RPMI7951 (cell line): ENCODE measurements around the gene ANXA6. TPM values are rescaled to one million over a fixed set of nuclear protein-coding genes. Genes with fewer than 3 reads are reported as not detected.

Experiments
- DNase-seq: peaks from one replicate; pipeline ENCODE4 v3.0.0-alpha.2; 2012; ENCODE audit warnings: low read depth
- total RNA-seq: library from RNA; depleted of rRNA; stranded (reverse); fragments of >200 nt; shearing (Covaris generic); gene quantifications from 2 replicates; pipeline ENCODE4 v1.2.3, GENCODE V29; 2014

Gene ANXA6
- total RNA-seq, 1 experiment from 2014 or later = 273 TPM

DNA sequence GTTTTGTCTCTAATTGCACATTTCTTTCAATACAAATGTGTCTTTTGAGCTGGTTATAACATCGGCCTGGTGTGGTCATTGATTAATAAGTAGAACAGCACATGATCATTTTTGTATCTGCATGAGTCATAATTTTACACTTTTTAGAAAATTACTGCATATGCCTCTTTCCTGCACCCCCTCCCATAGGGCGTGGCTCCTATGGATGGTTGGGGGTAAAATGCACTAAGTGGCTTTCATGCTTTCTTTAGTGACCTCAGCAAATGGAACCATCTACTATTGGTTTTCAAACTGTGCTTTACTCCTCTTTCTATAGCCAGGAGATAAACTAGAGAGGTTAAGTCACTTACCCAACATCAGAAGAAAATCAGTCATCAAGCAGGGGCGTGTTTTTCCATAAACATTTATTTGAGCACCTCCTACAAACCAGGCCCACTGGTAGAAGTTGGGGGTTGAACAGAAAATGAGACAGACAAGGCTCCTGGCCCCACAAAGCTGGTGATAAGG lies 3.8 kb downstream of the ANXA6 start:
- DNase-seq = no peak

DNA sequence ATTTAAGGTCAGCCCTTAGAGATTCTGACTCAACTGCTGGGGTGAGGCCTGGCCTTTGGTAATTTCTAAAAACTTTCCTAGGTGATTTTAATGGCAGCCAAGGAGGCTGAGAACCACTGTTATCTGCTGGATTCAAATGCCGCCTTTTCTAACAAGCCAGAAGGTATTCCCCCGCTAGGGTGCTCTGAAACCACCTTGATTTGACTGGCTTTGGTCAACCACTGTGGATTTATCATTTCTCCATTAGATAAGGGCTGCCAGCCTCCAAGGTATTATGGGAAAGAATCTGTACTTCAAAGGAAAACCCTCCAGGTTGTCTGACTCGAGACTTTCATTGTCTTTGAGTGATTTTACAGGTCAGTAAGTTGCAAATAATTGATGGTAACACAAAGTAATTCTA lies 4.3 kb downstream of the ANXA6 start:
- DNase-seq = no peak

DNA sequence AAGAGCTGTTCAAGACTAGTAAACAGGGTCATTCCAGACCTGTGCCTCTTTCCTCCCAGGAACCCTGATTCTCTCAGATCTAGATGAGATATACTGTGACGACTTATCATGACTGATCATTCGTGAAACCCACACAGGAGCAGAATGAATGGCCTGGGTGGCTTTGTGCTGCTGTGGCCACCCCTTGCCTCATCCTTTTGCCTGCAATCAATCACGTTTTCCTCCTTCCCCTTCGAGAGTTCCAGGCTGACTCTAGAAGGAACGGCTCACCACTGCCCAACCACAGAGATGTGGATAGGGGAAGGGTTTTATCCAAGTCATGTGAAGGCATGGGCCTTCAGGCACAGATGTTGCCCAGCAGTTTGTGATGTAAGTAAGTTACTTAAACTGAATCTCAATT lies 5.8 kb downstream of the ANXA6 start:
- no peak for DNase-seq

DNA sequence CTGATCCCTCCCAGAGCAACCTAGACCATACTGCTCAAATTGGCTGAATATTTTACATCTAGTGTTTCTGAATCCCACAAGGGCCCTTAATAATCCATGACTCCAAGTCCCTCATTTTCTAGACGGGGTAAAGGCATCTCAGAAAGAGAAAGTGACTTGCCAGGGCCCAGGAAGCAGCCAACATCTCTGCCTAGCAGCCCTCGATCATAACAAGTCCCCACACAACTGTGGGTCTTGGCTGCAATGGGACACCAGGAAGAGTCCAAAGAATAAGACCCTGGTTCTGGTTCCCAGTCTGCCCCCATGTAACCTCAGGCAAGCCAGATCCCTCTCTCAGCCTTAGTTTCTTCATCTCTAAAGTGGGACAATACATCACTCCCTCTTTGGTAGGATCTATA lies 6.3 kb downstream of the ANXA6 start:
- no peak for DNase-seq

DNA sequence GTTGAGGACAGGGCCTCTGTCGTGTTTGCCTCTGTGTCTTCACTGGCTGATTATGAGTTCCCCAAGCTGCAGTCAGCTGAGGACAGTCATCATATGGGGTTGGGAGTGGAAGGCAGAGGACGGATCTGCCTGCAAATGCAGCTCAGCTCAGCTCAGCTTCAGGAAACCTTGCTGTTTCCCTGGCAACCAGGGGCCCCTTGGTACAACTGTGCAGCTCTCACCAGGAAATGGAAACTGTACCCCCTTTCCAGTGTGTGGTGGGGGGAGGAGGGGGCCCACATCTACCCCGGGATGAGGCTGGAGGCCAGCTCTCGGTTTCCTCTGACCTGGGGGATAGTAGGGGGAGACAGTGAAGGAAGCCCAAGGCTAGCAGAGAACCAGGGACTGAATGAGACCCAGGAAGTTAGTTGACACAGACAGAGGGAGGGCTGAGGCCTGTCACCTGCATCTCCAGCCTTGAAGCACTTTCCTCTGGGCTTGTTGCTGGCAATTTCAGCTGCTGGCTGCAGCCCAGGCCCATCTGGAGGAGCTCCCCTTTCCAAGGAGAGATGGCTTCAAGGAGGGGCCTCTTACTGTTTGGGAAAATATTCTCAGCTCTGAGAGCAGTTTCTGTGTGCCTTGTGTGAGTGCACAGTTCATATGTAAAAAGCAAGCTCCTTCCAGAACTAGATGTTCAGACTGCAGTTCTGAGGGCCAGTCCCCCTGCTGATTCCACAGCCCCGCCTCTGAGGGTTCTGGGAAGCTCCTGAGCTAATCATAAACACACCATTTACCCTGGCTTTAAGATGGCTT lies 6.9 kb downstream of the ANXA6 start:
- no peak for DNase-seq

DNA sequence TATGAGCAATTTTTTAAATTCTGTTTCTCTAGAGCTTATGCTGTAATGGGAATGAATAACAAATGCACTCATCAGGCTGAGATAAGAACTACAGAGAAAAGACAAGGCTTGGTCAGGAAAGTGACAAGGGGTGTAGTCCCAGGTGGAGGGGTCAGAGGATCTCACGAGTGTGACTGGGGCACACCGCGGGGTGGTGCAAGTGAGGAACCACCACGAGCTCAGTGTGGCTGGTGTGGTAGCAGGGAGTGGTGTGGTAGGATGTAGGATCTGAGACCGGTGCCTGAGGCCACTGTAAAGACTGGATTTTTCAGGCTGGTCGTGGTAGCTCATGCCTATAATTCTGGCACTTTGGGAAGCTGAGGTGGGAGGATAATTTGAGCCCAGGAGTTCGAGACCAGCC lies 9.0 kb downstream of the ANXA6 start:
- DNase-seq = no peak

DNA sequence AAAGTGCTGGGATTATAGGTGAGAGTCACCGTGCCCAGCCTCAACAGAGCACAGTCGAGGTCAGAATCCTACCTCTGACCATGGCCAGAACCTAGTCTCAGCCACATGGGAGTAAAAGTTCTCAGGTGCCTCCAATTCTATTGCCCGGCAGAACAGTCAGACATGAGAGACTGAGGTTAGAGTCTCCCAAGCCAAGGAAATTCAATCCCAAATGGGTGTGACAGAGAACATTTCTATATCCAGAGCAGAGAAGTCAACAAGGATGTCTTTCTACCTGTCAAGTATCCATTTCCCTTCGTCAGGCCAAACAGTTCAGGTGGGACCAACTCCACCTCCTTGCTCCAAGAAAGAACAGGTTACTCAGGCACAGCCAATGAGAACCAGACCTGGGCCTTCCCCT lies 10.5 kb downstream of the ANXA6 start:
- no peak for DNase-seq

DNA sequence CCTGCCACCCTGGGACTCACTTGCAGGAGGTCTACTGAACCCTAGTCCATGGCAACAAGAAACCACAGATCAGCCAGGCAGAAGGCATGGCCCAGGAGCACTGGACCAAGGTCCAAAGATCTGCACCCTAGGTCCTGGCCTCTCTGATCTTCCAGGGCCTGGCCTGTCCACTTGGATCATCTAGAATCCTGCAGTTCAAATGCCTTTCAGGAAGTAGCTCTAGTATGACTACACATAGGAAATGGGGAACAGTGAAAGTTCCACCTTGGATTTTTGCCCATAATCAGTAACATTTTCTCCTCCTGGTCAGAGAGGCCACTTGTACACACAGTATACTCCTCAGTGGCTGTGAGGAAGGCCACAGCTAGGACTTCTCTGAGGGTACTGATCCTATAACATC lies 11.5 kb downstream of the ANXA6 start:
- DNase-seq = no peak

DNA sequence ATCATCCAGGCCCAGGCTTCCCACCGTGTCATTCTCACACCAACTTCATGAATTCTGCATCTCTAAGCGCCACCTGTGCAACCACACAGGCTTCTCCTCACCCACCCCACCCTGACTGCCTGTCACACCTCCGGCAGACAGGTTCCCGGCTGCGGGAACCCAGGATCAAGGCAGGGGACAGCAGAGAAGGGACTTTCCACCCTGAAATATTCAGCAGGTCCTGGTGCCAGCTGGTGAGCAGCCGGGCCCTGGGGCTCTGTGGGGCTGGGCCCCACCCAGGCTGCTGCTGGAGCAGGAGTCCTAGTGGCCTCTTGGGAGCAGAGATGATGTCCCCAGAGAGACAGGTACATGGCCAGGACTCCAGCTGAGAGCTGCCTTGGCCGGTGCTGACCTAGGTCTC lies 12.7 kb downstream of the ANXA6 start:
- no peak for DNase-seq

DNA sequence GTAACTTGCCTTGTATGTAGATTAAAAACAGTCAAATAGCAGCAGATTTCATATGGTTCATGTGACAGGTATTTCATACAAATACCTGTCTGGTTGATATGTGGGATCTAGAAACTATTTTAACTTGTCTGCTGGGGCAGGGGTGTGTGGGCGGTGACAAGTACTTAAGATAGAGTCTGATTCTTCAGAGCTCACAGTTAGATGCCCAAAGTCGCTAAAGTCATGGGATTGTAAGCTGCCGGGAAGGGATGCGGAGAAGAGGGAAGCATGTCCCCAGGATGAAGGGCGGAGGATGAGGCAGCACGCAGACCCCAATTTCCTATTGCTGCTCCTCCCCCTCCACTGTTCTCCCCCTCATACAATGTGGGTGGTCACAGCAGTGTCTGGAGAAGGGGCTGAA lies 13.3 kb downstream of the ANXA6 start:
- DNase-seq = no peak

DNA sequence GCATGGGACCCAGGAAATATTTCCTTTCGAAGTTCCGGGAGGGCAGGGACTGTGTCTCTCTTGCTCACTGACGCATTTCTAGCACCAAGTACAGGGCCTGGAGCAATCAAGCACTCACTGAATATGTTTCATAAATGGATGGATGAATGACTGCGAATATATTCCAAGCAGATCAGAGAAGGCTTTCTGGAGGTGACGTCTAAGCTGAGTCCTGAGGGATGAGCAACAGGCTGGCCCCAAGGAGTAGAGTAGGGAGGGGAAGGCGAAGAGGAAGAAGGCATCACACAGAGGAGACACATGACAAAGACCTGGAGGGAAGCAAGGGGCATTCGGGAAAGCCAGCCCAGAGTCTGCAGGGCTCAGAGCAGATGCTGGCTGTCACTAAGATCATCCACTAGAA lies 13.9 kb downstream of the ANXA6 start:
- DNase-seq = no peak

DNA sequence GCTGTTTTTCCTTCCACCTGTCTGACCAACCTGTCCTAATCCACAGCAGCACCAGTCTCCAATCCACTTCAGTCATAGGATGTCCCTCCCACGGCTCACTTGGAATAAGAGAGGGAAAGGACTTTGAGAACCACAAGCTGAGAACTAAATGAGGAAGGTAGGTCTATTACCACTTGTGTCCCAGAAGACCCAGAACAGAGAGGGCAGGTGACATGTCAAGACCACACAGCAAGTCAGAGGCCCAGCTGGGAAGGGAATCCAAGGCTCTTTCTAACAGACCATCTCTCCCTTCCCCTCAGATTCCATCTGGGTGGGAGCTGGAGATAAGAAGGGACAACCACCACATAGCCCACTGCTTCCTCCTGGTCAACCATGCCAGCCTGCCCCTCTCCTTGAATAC lies 14.6 kb downstream of the ANXA6 start:
- DNase-seq = no peak

DNA sequence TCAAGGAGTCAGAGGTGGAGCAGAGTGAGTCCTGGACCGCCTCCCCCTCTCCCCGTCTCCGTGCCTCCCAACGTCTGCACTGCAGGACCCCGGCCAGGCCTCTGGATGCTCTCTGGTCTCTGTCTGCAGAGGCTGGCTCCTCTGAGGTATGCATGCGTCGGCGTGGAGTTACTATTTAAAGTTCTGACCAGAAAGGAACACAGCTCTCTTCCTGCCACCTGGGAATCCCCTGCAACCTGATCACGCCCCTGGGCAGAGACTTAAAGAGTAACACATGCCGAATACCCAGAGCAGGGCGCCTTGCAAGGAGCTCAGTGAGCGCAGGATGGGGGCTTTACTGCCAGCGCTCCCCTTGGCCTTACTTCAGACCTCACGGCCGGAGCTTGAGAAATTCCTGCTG lies 16.0 kb downstream of the ANXA6 start:
- no peak for DNase-seq

DNA sequence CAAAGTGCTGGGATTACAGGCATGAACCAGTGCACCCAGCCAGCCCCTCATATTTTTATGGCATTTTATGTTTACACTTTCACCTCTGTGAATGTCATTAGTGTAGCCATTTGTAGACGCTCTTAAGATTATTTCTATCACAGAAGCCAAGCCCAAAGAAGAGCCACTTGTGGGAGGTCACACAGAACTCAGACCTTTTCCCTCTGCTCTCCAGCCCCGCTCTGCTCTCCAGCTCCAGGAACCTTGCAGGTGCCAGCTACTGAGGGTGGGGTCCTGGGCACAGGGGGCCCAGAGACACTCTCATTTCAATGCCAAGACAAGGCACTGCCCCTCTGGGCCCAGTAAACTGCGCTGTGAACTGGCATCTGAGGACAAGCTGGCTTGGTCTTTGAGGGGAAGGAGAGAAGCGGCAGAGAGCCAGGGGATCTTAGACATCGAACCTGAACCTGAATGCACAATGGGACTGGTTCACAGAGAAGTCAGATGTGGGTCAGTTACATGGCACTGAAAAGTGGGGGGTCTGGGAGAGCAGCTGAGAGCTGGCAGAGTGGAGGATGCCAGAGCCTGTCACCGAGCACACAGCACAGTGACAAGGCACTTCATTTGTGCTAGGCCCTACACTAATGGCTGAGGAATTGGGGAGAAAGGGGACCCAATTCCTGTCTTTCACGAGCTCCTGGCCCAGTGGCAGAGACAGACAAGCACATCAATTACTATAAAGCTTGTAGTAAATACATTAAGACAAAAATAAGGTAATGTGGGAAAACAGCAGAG lies 16.7 kb downstream of the ANXA6 start:
- DNase-seq = no peak

DNA sequence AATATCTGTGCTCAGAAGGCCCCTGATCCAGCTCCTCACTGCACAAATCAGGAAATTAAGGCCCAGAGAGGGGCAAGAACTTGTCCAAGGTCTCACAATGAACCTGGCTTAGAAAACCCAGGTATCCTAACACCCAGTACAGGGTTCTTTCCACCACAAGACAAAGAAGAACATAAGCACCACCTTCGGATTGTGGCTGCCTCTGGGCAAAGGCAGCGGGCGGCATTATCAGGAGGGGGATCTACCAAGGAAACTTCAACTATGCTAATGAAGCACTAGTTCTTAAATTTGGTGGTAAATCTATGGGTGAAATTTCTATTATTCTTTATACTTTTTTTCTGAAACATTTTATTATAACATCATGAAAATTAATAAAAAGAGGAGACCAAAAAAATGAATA lies 17.9 kb downstream of the ANXA6 start:
- no peak for DNase-seq

DNA sequence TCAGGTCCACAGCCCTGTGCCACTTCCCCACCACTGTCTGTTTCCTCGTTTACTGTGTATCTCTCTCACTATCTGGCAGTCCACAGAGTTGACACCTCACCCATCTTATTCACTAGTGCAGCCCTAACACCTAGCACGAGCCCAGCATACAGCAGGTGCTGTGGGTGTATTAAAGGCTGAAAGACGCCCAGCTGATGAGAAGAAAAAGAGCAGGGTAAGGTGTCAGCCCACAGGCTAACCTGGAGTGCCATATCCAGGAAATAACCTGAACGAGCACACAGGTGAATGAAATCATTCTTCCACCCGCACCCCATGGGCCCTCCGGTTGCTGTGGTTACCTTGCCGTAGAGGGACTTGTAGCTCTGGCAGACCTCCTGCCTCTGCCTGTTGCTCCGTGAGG lies 18.6 kb downstream of the ANXA6 start:
- DNase-seq = no peak

DNA sequence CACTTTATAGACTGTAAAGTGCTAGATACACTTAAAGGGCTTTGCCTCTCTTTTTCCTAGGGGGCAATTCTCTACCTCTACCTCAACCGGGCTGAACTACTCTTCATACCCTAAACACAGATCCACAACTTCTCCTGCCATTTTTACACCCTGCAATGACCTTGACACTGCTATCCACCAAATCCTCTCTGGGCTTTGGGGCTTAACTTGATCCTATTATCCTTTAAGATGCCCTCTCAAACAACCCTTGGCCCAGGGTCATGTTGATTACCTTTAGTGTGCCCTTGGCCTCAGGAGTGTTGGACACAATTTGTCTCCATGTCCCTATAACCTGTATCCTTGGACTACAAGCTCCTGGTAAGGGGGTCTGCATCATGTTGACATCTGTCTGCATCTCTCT lies 19.5 kb downstream of the ANXA6 start:
- DNase-seq = no peak

DNA sequence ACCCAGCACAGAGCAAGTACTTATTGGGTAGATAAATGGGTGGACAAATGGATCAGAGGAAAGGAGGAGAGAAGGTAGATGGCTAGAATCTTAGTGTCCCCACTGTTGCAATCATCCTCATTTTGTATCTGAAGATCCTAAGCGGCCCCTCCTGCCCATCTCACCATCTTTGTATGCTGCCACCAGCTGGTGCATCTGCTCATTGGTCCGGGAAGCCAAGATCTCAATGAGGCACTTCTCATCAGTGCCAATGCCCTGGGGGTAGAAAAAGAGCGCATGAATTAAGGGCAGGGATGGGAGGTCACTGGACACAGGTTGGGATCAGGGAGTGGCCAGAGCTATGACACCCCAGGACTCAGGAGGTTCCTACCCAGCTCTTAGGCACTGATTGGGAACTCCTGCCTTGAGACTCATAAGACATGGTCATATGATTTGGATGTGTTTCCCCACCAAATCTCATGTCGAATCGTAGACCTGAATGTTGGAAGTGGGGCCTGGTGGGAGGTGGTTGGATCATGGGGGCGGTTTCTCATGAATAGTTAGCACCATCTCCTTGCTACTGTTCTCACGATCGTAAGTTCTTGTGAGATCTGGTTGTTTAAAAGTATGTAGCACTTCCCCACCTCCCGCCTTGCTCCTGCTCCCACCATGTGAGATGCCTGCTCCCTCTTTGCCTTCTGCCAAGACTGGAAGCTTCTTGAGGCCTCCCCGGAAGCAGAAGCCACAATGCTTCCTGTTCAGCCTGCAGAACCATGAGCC lies 20.3 kb downstream of the ANXA6 start:
- no peak for DNase-seq

DNA sequence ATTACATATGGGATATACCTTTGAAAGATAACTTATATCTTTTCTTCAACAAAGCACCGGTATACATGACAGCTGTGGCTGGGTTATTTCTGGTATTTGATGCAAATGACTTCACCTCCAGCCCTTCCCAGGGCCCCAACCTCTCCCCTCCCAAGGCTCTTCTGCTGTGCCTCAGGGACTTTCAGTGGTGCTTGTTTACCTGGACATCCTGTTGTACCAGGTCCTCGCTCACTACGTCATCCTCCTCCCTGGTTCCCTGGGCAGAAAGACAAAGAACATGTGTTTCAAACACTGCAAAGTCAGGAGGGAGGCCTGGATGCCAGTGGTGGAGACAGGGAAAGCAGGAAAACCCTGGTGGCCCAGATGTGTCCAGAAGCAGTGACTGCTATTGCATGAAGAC lies 23.4 kb downstream of the ANXA6 start:
- no peak for DNase-seq

DNA sequence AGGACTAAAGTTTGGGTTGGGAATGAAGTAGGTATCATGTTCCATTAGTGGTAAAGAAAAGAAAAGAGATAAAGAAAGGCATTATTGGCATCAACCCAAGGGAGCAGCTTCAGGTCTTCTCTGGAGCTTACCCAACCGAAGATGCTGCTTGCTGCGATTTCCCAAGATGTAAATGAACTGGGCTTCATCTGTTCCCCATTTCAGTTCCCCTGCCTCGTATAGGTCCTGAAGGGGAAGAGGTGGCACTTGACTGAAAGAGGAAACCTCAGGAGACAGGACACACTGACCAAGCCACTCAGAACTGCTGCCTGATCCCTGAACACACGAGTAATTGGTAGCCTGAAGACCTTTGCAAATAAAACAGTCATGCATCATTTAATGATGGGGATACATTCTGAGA lies 24.6 kb downstream of the ANXA6 start:
- no peak for DNase-seq

DNA sequence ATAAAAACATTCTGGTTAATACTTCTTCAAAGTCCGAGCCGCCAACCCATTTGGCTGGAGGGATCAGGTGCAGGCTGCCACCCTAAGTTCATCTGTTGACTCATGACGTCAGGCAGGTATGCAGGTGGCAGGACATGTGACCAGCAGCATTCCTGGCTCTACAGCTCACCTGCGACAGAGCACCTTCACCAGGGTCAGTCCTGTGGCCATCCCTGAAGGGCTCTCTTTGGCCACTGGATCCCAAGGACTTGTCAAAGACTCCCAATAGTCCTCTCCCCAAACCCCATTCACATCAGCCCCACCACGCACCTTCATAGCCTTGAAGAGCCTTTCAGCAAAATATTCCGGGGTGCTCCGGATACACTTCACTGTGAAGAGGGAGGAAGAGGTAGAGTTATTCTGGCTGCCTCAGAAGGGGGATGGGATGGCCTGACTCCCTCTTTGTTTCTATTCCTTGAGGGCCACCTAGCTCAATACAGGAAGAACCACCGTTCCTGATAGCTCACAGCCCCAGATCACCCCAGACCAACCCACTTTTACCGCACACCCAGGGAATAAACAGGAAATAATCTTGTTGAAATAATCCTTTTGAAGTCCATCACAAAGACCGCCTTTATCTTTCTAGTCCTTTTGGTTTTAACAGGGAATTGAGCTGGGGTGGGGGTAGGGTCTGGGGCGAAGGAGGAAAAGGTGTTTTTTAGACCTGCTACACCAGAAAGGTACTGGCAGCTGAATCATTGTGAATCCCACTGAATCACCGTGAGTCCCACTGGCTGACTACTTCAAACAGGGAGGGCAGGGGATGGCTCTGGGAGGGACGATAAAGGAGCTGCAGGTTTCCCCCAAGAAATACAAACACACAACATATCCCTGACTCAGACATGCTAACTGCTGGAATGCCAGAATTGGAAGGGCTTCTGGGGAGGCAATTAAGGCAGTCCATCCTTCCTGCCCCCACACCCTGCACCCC lies 26.4 kb downstream of the ANXA6 start:
- no peak for DNase-seq
